HepG2 (cell line): ENCODE results near the gene ZMIZ1. TPM values are rescaled to one million over a fixed set of nuclear protein-coding genes. Genes with fewer than 3 reads are reported as not detected.

ENCODE experiments used
- CBFB ChIP-seq: sonication (generic); formaldehyde crosslinking; IDR thresholded peaks from 2 replicates; pipeline ENCODE4 v1.4.0; 2020; ENCODE audit warnings: missing genetic modification reagents
- CREBL2 ChIP-seq: sonication (generic); formaldehyde crosslinking; IDR thresholded peaks from 2 replicates; pipeline ENCODE4 v1.8.1; 2023; ENCODE audit warnings: missing genetic modification reagents, mild to moderate bottlenecking, borderline replicate concordance
- CTCF ChIP-seq: sonication (generic); formaldehyde crosslinking; IDR thresholded peaks from 2 replicates; pipeline ENCODE4 v1.5.0; 2020; ENCODE audit warnings: mild to moderate bottlenecking, missing genetic modification reagents, moderate library complexity
- HIC2 ChIP-seq: sonication (generic); formaldehyde crosslinking; IDR thresholded peaks from 2 replicates; pipeline ENCODE4 v1.9.0; 2022; ENCODE audit warnings: low read depth, missing genetic modification reagents
- JUN ChIP-seq: sonication (generic); formaldehyde crosslinking; IDR thresholded peaks from 2 replicates; pipeline ENCODE4 v1.4.0; 2020; ENCODE audit warnings: mild to moderate bottlenecking, missing genetic modification reagents
- NR2C2 ChIP-seq: sonication (generic); formaldehyde crosslinking; IDR thresholded peaks from 2 replicates; pipeline ENCODE4 v1.4.0; 2020; ENCODE audit warnings: missing genetic modification reagents, mild to moderate bottlenecking, moderate library complexity, borderline replicate concordance
- YEATS2 ChIP-seq: sonication (generic); formaldehyde crosslinking; IDR thresholded peaks from 2 replicates; pipeline ENCODE4 v1.4.0; 2020; ENCODE audit warnings: missing genetic modification reagents, borderline replicate concordance
- ZBTB8A ChIP-seq: sonication (generic); formaldehyde crosslinking; IDR thresholded peaks from 2 replicates; pipeline ENCODE4 v1.4.0; 2020; ENCODE audit warnings: mild to moderate bottlenecking, low read depth, missing genetic modification reagents, borderline replicate concordance
- ZFX ChIP-seq: sonication (generic); formaldehyde crosslinking; IDR thresholded peaks from 2 replicates; pipeline ENCODE4 v1.4.0; 2020; ENCODE audit warnings: mild to moderate bottlenecking, low read depth, missing genetic modification reagents, moderate library complexity
- ZNF33A ChIP-seq: sonication (generic); formaldehyde crosslinking; IDR thresholded peaks from 2 replicates; pipeline ENCODE4 v1.5.1; 2020; ENCODE audit warnings: missing genetic modification reagents, mild to moderate bottlenecking, moderate library complexity, borderline replicate concordance
- ZNF382 ChIP-seq: sonication (generic); formaldehyde crosslinking; IDR thresholded peaks from 2 replicates; pipeline ENCODE4 v1.5.0; 2020; ENCODE audit warnings: missing genetic modification reagents, mild to moderate bottlenecking, borderline replicate concordance
- ZNF562 ChIP-seq: sonication (generic); formaldehyde crosslinking; IDR thresholded peaks from 2 replicates; pipeline ENCODE4 v1.8.0; 2022; ENCODE audit warnings: missing genetic modification reagents, borderline replicate concordance
- ZNF577 ChIP-seq: sonication (generic); formaldehyde crosslinking; IDR thresholded peaks from 2 replicates; pipeline ENCODE4 v1.4.0; 2020; ENCODE audit warnings: mild to moderate bottlenecking, low read depth, missing genetic modification reagents, borderline replicate concordance
- ZNF772 ChIP-seq: sonication (generic); formaldehyde crosslinking; IDR thresholded peaks from 2 replicates; pipeline ENCODE4 v1.5.0; 2020; ENCODE audit warnings: mild to moderate bottlenecking, missing genetic modification reagents
- ZSCAN25 ChIP-seq: sonication (generic); formaldehyde crosslinking; IDR thresholded peaks from 2 replicates; pipeline ENCODE4 v1.8.0; 2022; ENCODE audit warnings: mild to moderate bottlenecking, missing genetic modification reagents
- polyA plus RNA-seq, 8 experiments: library from polyadenylated mRNA; depleted of rRNA in 3 of 8; stranded (reverse) in 7 of 8; unstranded in 1 of 8; fragments of >200 nt; fragmentation: Illumina TruSeq in 4 of 8; extraction: Trizol in 4 of 8; gene quantifications; 2 replicates each; pipeline versions ENCODE4 v1.2.1 to v1.2.3, GENCODE V29; 2011 to 2016; ENCODE audit warnings: low read depth in 4 of 8, missing spikeins in 1 of 8, mixed read lengths in 1 of 8; ENCODE audit not compliant: insufficient read depth in 1 of 8
- total RNA-seq, 5 experiments: library from RNA; depleted of rRNA; stranded (reverse); fragments of >200 nt; fragmentation: Illumina TruSeq; extraction: Trizol; gene quantifications; 2 replicates each; pipeline ENCODE4 v1.2.3, GENCODE V29; 2016; ENCODE audit warnings: low read depth in 1 of 5
- TF ChIP-seq, protein P1 (sequence below): sonication (generic); formaldehyde crosslinking; IDR thresholded peaks from 2 replicates; pipeline ENCODE4 v1.4.0; 2020; ENCODE audit warnings: missing genetic modification reagents, low read depth, mild to moderate bottlenecking, borderline replicate concordance
- TF ChIP-seq, protein P2 (sequence below), 2 experiments: sonication (generic) in 1 of 2; formaldehyde crosslinking in 1 of 2; IDR thresholded peaks; 2 replicates each; pipeline versions ENCODE4 v1.4.0 to v1.6.1; 2018 to 2020; ENCODE audit warnings: missing genetic modification reagents in 2 of 2, borderline replicate concordance in 1 of 2, low read depth in 1 of 2, mild to moderate bottlenecking in 1 of 2, missing biosample characterization in 1 of 2
- TF ChIP-seq, protein P3 (sequence below): sonication (generic); formaldehyde crosslinking; IDR thresholded peaks from 2 replicates; pipeline ENCODE4 v1.5.1; 2020; ENCODE audit warnings: missing genetic modification reagents, mild to moderate bottlenecking, borderline replicate concordance

The ZMIZ1 gene
- total and polyA plus RNA-seq, 2 of the 13 experiments (the other 11 are each of a cell fraction or from before 2014, with no cell fraction given), result 5.3 to 10.2 TPM

- peak; percentile 91 for TF ChIP-seq NR2C2 (CRISPR knock-in tag)
- no peak for TF ChIP-seq ZNF33A (CRISPR knock-in tag)
- TF ChIP-seq, protein P1, sequence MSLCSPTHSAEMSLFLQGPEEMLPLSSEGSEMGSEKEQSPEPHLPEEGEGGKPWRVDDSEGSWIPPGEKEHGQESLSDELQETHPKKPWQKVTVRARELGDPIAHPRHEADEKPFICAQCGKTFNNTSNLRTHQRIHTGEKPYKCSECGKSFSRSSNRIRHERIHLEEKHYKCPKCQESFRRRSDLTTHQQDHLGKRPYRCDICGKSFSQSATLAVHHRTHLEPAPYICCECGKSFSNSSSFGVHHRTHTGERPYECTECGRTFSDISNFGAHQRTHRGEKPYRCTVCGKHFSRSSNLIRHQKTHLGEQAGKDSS (CRISPR knock-in tag), result peak; percentile 93; the same call in 1 of the 2 replicates
- TF ChIP-seq ZFX (CRISPR knock-in tag), result peak; percentile 98
- TF ChIP-seq ZNF382 (CRISPR knock-in tag), result 0 out of 2 replicates have a peak, but pooled peaks have one; percentile 74
- peak; percentile 27; the same call in 1 of the 2 replicates for TF ChIP-seq CREBL2 (CRISPR knock-in tag)
- no peak for TF ChIP-seq JUN (CRISPR knock-in tag)
- no peak for TF ChIP-seq ZNF577 (CRISPR knock-in tag)
- TF ChIP-seq CTCF (CRISPR knock-in tag), result peak; percentile 49
- TF ChIP-seq ZBTB8A (CRISPR knock-in tag), result no peak
- peak; percentile 92 for TF ChIP-seq ZNF772 (CRISPR knock-in tag)
- TF ChIP-seq CBFB (CRISPR knock-in tag), result peak; percentile 91; the same call in 1 of the 2 replicates
- peak; percentile 76; the same call in 1 of the 2 replicates for TF ChIP-seq YEATS2
- TF ChIP-seq, protein P2, sequence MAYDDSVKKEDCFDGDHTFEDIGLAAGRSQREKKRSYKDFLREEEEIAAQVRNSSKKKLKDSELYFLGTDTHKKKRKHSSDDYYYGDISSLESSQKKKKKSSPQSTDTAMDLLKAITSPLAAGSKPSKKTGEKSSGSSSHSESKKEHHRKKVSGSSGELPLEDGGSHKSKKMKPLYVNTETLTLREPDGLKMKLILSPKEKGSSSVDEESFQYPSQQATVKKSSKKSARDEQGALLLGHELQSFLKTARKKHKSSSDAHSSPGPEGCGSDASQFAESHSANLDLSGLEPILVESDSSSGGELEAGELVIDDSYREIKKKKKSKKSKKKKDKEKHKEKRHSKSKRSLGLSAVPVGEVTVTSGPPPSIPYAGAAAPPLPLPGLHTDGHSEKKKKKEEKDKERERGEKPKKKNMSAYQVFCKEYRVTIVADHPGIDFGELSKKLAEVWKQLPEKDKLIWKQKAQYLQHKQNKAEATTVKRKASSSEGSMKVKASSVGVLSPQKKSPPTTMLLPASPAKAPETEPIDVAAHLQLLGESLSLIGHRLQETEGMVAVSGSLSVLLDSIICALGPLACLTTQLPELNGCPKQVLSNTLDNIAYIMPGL (CRISPR knock-in tag; IDR thresholded peaks at IDR 0.05; ENCODE audit: borderline replicate concordance in 1 of 2, low read depth in 1 of 2), result peak; percentile 67 to 79; a peak in 2 of 4 replicates
- peak; percentile 67; the same call in 1 of the 2 replicates for TF ChIP-seq ZSCAN25
- no peak for TF ChIP-seq ZNF562 (CRISPR knock-in tag)
- TF ChIP-seq, protein P3, sequence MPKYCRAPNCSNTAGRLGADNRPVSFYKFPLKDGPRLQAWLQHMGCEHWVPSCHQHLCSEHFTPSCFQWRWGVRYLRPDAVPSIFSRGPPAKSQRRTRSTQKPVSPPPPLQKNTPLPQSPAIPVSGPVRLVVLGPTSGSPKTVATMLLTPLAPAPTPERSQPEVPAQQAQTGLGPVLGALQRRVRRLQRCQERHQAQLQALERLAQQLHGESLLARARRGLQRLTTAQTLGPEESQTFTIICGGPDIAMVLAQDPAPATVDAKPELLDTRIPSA, result no peak
- peak; percentile 93 for TF ChIP-seq HIC2 (CRISPR knock-in tag)
These were observed 266.9 kb downstream of the ZMIZ1 start (continued) for GRCh38 chr10:79335470-79336235.
